ENCODE results near the gene RUNDC3A. TPM values are rescaled to one million over a fixed set of nuclear protein-coding genes. Genes with fewer than 3 reads are reported as not detected.
"Not testable (repeated sequence)": the region's sequence is repeated elsewhere in the genome, so short reads cannot be mapped to it uniquely, and the experiment has no call there.

The RUNDC3A gene
- total RNA-seq, 1 experiment from 2014 or later = 1.5 TPM

DNA sequence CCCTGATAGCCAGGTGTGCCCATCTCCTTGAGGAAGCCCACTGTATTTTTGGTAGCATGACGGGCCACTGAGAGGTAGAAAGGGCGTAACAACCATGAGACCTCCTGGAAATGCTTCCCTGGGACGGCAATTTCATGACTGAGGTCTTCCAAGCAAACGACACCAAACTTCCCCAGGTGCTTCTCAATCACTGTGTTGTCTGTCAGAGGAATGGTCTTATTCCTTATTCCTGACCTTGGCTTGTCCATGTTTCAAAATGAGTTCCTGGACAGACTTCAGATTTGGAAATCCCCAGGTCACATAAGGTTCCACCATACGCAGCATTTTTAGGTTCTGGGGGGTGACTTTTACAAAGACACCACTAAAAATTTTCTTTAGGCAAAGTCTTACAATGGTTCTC, 56.6 kb downstream of the RUNDC3A start:
- H3K4me2 ChIP-seq (ENCODE audit: low read depth, low read length, poor library complexity, severe bottlenecking); DNase-seq; H3K9me2 ChIP-seq (replicated peaks; ENCODE audit: insufficient read depth, low read length); H3K4me3 ChIP-seq (ENCODE audit: low read length); H4K20me1 ChIP-seq (ENCODE audit: insufficient read depth, low read depth, low read length); H3K36me3 ChIP-seq (ENCODE audit: insufficient read depth, low read length); H3K9me3 ChIP-seq (ENCODE audit: low read length); H3K79me2 ChIP-seq (ENCODE audit: low read length); H2AFZ ChIP-seq (ENCODE audit: low read length); H3K9ac ChIP-seq (ENCODE audit: low read length); H3K27ac ChIP-seq (ENCODE audit: low read length); H3K27me3 ChIP-seq (ENCODE audit: low read length): not testable (repeated sequence)
- peaks cover 22% of the 10 kb centered on the region for H3K4me1 ChIP-seq (ENCODE audit: low read length)

DNA sequence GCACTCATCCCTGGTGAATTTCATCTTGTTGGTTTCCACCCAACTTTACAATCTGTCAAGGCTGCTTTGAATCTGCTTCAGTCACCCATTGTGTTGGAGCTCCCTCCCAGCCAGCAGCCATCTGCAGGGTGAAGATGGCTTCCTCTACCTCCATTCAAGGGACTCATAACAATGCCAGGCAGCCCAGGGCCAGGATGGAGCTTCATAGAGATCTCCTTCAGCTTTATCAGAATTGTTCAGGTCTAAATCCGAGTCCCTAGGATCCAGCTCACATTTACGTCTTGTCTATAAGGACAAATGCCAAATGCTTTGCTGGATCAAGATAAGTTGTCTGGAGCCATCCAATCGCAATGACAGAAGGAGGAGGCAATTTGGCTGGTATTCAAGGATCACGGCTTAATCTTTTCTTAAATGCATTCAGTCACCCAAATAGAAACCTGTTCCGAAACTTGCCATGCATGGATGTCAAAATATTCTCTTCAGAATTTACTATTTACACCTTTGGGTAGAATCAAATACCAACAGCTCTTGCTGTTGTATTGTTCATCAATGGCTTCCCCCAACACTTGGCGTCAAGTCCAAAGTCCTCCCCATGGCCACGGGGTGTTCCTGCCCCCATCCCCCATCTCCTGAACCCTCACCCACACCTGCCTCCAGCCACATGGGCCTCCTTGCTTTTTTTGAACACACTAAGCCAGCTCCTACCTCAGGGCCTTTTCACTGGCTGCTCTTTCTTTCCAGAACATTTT, 59.0 kb downstream of the RUNDC3A start:
- Histone ChIP-seq H3K9ac (ENCODE audit: low read length) (no peak overlapping the region), H3K27me3 (ENCODE audit: low read length) (no peaks in the 10 kb centered on the region), H3K4me3 (ENCODE audit: low read length) (no peak overlapping the region), H3K9me3 (ENCODE audit: low read length) (no peaks in the 10 kb centered on the region), H3K4me2 (ENCODE audit: low read depth, low read length, poor library complexity, severe bottlenecking) (no peak overlapping the region), H2AFZ (ENCODE audit: low read length) (no peak overlapping the region), H3K36me3 (ENCODE audit: insufficient read depth, low read length) (no peaks in the 10 kb centered on the region), H3K9me2 (replicated peaks; ENCODE audit: insufficient read depth, low read length) (no peaks in the 10 kb centered on the region), H3K27ac (ENCODE audit: low read length) (no peak overlapping the region), H4K20me1 (ENCODE audit: insufficient read depth, low read depth, low read length) (no peaks in the 10 kb centered on the region), H3K79me2 (ENCODE audit: low read length) (no peaks in the 10 kb centered on the region), H3K4me1 (ENCODE audit: low read length) (peaks cover 14% of the 10 kb centered on the region)
- no peak for DNase-seq

Small RNA genes within 50 kb of the gene (small RNA-seq; reads per million reads assigned to genes)
- not detected for gene RF00012
- 0.28 reads per million for gene RN7SL507P
- not detected for gene RNU6-453P

Other genes starting within 250 kb of the RUNDC3A start
- gene LSM12, start 241.9 kb upstream of the RUNDC3A start, total RNA-seq (2014; rRNA removed; shearing (Covaris generic); ENCODE audit: low replicate concordance) = 43.9 and 73.1 TPM in 2 replicates
- 43.6 and 59.6 TPM in 2 replicates for gene G6PC3, start 237.9 kb upstream of the RUNDC3A start, total RNA-seq (2014; rRNA removed; shearing (Covaris generic); ENCODE audit: low replicate concordance)
- gene HDAC5, start 185.0 kb upstream of the RUNDC3A start, total RNA-seq (2014; rRNA removed; shearing (Covaris generic); ENCODE audit: low replicate concordance) = 24.4 and 44.2 TPM in 2 replicates
- gene HROB, start 166.7 kb upstream of the RUNDC3A start, total RNA-seq (2014; rRNA removed; shearing (Covaris generic); ENCODE audit: low replicate concordance) = 3.7 and 4.6 TPM in 2 replicates
- gene ASB16, start 137.9 kb upstream of the RUNDC3A start, total RNA-seq (2014; rRNA removed; shearing (Covaris generic); ENCODE audit: low replicate concordance) = not detected in 2 replicates
- 29.3 and 36.5 TPM in 2 replicates for gene TMUB2, start 121.6 kb upstream of the RUNDC3A start, total RNA-seq (2014; rRNA removed; shearing (Covaris generic); ENCODE audit: low replicate concordance)
- 29.0 and 54.7 TPM in 2 replicates for gene ATXN7L3, start 108.7 kb upstream of the RUNDC3A start, total RNA-seq (2014; rRNA removed; shearing (Covaris generic); ENCODE audit: low replicate concordance)
- gene UBTF, start 88.9 kb upstream of the RUNDC3A start, total RNA-seq (2014; rRNA removed; shearing (Covaris generic); ENCODE audit: low replicate concordance) = 57.8 and 150 TPM in 2 replicates
- 0.14 and 0.19 TPM in 2 replicates for gene SLC4A1, start 40.5 kb upstream of the RUNDC3A start, total RNA-seq (2014; rRNA removed; shearing (Covaris generic); ENCODE audit: low replicate concordance)
- 78.7 and 163 TPM in 2 replicates for gene SLC25A39, start 16.2 kb downstream of the RUNDC3A start, total RNA-seq (2014; rRNA removed; shearing (Covaris generic); ENCODE audit: low replicate concordance)
- 194 and 327 TPM in 2 replicates for gene GRN, start 36.7 kb downstream of the RUNDC3A start, total RNA-seq (2014; rRNA removed; shearing (Covaris generic); ENCODE audit: low replicate concordance)
- 0.40 and 1.2 TPM in 2 replicates for gene FAM171A2, start 55.3 kb downstream of the RUNDC3A start, total RNA-seq (2014; rRNA removed; shearing (Covaris generic); ENCODE audit: low replicate concordance)
- gene ITGA2B, start 81.0 kb downstream of the RUNDC3A start, total RNA-seq (2014; rRNA removed; shearing (Covaris generic); ENCODE audit: low replicate concordance) = 0.07 and 0.26 TPM in 2 replicates
- 22.3 and 23.2 TPM in 2 replicates for gene GPATCH8, start 194.8 kb downstream of the RUNDC3A start, total RNA-seq (2014; rRNA removed; shearing (Covaris generic); ENCODE audit: low replicate concordance)
- 0.56 and 2.4 TPM in 2 replicates for gene FZD2, start 248.9 kb downstream of the RUNDC3A start, total RNA-seq (2014; rRNA removed; shearing (Covaris generic); ENCODE audit: low replicate concordance)

Measured in Karpas-422 (cell line).